Thyroid gland (tissue), 4 donors: ENCODE measurements around the gene TMEM236.

ENCODE experiments used
- POLR2A ChIP-seq, 2 donors: fragments of 450-650 bp; IDR thresholded peaks; one replicate each; pipeline ENCODE4 v1.6.1; 2017; ENCODE audit warnings: antibody characterized with exemption in 2 of 2, mild to moderate bottlenecking in 2 of 2, moderate library complexity in 1 of 2
- TF ChIP-seq, protein P1 (sequence below), 6 experiments: fragments of 200-600 bp in 3 of 6; fragments of 450-650 bp in 3 of 6; sonication (generic) in 3 of 6; IDR thresholded peaks; one replicate each; pipeline ENCODE4 v1.5.1; 2016 to 2019; ENCODE audit warnings: antibody characterized with exemption in 6 of 6, mild to moderate bottlenecking in 2 of 6, inconsistent platforms in 1 of 6, moderate library complexity in 1 of 6

DNA sequence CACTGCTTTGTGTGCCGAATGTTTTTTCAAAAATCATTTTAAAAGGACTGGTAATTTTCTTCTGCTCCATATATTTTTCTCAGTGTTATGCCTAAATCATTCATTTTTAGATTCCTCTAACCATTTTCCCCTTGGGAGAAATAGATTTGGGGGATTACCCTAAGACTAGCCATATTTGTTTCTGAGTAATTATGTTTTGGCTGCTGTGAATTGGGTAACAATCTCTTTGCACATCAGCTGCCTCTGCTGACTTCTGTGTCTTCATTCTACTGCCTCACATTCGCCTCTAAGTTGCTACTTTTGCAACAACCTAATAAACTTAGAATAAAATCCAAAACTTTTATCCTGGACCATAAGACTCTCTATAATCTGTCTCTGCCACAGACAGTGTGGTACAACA is 38.6 kb downstream of the TMEM236 start:
- no peak for TF ChIP-seq POLR2A (IDR thresholded peaks at IDR 0.05)
- TF ChIP-seq, protein P1, sequence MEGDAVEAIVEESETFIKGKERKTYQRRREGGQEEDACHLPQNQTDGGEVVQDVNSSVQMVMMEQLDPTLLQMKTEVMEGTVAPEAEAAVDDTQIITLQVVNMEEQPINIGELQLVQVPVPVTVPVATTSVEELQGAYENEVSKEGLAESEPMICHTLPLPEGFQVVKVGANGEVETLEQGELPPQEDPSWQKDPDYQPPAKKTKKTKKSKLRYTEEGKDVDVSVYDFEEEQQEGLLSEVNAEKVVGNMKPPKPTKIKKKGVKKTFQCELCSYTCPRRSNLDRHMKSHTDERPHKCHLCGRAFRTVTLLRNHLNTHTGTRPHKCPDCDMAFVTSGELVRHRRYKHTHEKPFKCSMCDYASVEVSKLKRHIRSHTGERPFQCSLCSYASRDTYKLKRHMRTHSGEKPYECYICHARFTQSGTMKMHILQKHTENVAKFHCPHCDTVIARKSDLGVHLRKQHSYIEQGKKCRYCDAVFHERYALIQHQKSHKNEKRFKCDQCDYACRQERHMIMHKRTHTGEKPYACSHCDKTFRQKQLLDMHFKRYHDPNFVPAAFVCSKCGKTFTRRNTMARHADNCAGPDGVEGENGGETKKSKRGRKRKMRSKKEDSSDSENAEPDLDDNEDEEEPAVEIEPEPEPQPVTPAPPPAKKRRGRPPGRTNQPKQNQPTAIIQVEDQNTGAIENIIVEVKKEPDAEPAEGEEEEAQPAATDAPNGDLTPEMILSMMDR (IDR thresholded peaks at IDR 0.05) = no peak
